Keratinocyte (primary cell): Measurements from ENCODE around the gene TRPM1. TPM values are rescaled to one million over a fixed set of nuclear protein-coding genes. Genes with fewer than 3 reads are reported as not detected.

Experiments used
- DNase-seq: peaks from one replicate; pipeline ENCODE4 v3.0.0-alpha.2; 2011; ENCODE audit warnings: low read depth, missing footprints, low spot score
- FAIRE-seq: peaks from 2 replicates; lab custom pipeline; 2011; peaks lifted over from hg19 to GRCh38; lab: Jason Lieb, UNC
- H2AFZ ChIP-seq: 2 replicates; pipeline ENCODE4 v1.6.0; 2012; ENCODE audit warnings: low read length, control low read depth, inconsistent platforms; ENCODE audit not compliant: control insufficient read depth
- H3K27ac ChIP-seq: 2 replicates; pipeline ENCODE4 v1.5.1; 2011; ENCODE audit warnings: low read length; ENCODE audit not compliant: control insufficient read depth, insufficient read depth
- H3K27me3 ChIP-seq: 3 replicates; pipeline ENCODE4 v1.6.0; 2011; ENCODE audit warnings: low read length; ENCODE audit not compliant: control insufficient read depth, insufficient read depth; ENCODE audit errors: extremely low read depth
- H3K36me3 ChIP-seq, 2 experiments: 2 replicates in 1 of 2; 3 replicates in 1 of 2; pipeline ENCODE4 v1.5.1; 2011; ENCODE audit warnings: low read length in 2 of 2, mild to moderate bottlenecking in 1 of 2; ENCODE audit not compliant: control insufficient read depth in 2 of 2, insufficient read depth in 2 of 2; ENCODE audit errors: extremely low read depth in 1 of 2
- H3K4me1 ChIP-seq: 3 replicates; pipeline ENCODE4 v1.5.1; 2011; ENCODE audit warnings: low read length; ENCODE audit not compliant: control insufficient read depth, insufficient read depth; ENCODE audit errors: extremely low read depth
- H3K4me2 ChIP-seq: 3 replicates; pipeline ENCODE4 v1.6.0; 2011; ENCODE audit warnings: low read depth, low read length; ENCODE audit not compliant: control insufficient read depth, insufficient read depth; ENCODE audit errors: extremely low read depth
- H3K4me3 ChIP-seq, 3 experiments: fragments of 200-600 bp in 1 of 3; sonication (generic) in 1 of 3; 2 replicates in 2 of 3; 3 replicates in 1 of 3; pipeline ENCODE4 v1.5.1; 2011 to 2016; ENCODE audit warnings: low read length in 3 of 3, mild to moderate bottlenecking in 3 of 3, control low read depth in 2 of 3, inconsistent platforms in 1 of 3, low read depth in 1 of 3, mixed read lengths in 1 of 3, mixed run types in 1 of 3, moderate library complexity in 1 of 3; ENCODE audit not compliant: control insufficient read depth in 2 of 3, insufficient read depth in 2 of 3; ENCODE audit errors: extremely low read depth in 1 of 3
- H3K79me2 ChIP-seq: 2 replicates; pipeline ENCODE4 v1.6.0; 2012; ENCODE audit warnings: low read length; ENCODE audit not compliant: control insufficient read depth, insufficient read depth
- H3K9ac ChIP-seq: 3 replicates; pipeline ENCODE4 v1.6.0; 2011; ENCODE audit warnings: low read length; ENCODE audit not compliant: control insufficient read depth, insufficient read depth; ENCODE audit errors: extremely low read depth
- H3K9me1 ChIP-seq: 3 replicates; pipeline ENCODE4 v1.6.0; 2011; ENCODE audit warnings: low read length; ENCODE audit not compliant: control insufficient read depth, insufficient read depth; ENCODE audit errors: extremely low read depth
- H3K9me3 ChIP-seq: 2 replicates; pipeline ENCODE4 v1.5.1; 2012; ENCODE audit warnings: low read depth, low read length; ENCODE audit not compliant: control insufficient read depth
- H4K20me1 ChIP-seq: 3 replicates; pipeline ENCODE4 v1.6.0; 2011; ENCODE audit warnings: low read length; ENCODE audit not compliant: control insufficient read depth, insufficient read depth; ENCODE audit errors: extremely low read depth
- EZH2 ChIP-seq: IDR thresholded peaks from one replicate; pipeline ENCODE4 v1.6.1; 2012; ENCODE audit warnings: inconsistent platforms, mild to moderate bottlenecking, low read length, moderate library complexity
- dilution Hi-C: fragments of 300-500 bp; cut with MboI; formaldehyde crosslinking; loops from one replicate; pipeline ENCODE4 v1.7.0; 2020; ENCODE audit warnings: low sequenced_read_pairs; ENCODE audit not compliant: extremely low pct_ligation_motif_present
- polyA plus RNA-seq, 5 experiments: library from polyadenylated mRNA; depleted of rRNA in 3 of 5; stranded (reverse) in 3 of 5; stranded (forward) in 1 of 5; unstranded in 1 of 5; fragments of >200 nt; gene quantifications; 1 replicate in 1 of 5; 2 replicates in 3 of 5; 3 replicates in 1 of 5; pipeline versions ENCODE4 v1.2.1 to v1.2.3, GENCODE V29; 2011 to 2012; ENCODE audit warnings: missing spikeins in 2 of 5, low read depth in 1 of 5, low replicate concordance in 1 of 5
- TF ChIP-seq, protein P1 (sequence below), 3 experiments: IDR thresholded peaks in 1 of 3; conservative IDR thresholded peaks in 1 of 3; optimal IDR thresholded peaks in 1 of 3; 2 replicates in 2 of 3; 3 replicates in 1 of 3; pipeline versions ENCODE3 to v1.5.1; 2011; ENCODE audit warnings: low read length in 3 of 3, mild to moderate bottlenecking in 3 of 3, moderate library complexity in 2 of 3, control low read depth in 1 of 3, inconsistent platforms in 1 of 3; ENCODE audit not compliant: insufficient read depth in 2 of 3; ENCODE audit errors: extremely low read depth in 1 of 3

Gene TRPM1
- polyA plus RNA-seq, 1 donor (not counting 4 experiments of a cell fraction or from before 2014, with no cell fraction given), result 0.17 TPM

GRCh38 chr15:31069360-31070000 lies 32.0 kb downstream of the TRPM1 start:
- Histone ChIP-seq H3K79me2 (no peaks in the 10 kb centered on the region), H3K27ac (no peak overlapping the region), H3K4me2 (no peak overlapping the region), H3K4me3 (no peak overlapping the region), H3K9me1 (no peaks in the 10 kb centered on the region), H3K4me1 (peaks cover 3% of the 10 kb centered on the region), H3K9ac (no peak overlapping the region), H3K36me3 (no peaks in the 10 kb centered on the region), H3K9me3 (no peaks in the 10 kb centered on the region), H3K27me3 (no peaks in the 10 kb centered on the region), H4K20me1 (no peaks in the 10 kb centered on the region), H2AFZ (no peak overlapping the region)
- dilution Hi-C loops, result no loop called here
- DNase-seq (no peak), FAIRE-seq (no peak)
- no peak for TF ChIP-seq EZH2
- TF ChIP-seq, protein P1, sequence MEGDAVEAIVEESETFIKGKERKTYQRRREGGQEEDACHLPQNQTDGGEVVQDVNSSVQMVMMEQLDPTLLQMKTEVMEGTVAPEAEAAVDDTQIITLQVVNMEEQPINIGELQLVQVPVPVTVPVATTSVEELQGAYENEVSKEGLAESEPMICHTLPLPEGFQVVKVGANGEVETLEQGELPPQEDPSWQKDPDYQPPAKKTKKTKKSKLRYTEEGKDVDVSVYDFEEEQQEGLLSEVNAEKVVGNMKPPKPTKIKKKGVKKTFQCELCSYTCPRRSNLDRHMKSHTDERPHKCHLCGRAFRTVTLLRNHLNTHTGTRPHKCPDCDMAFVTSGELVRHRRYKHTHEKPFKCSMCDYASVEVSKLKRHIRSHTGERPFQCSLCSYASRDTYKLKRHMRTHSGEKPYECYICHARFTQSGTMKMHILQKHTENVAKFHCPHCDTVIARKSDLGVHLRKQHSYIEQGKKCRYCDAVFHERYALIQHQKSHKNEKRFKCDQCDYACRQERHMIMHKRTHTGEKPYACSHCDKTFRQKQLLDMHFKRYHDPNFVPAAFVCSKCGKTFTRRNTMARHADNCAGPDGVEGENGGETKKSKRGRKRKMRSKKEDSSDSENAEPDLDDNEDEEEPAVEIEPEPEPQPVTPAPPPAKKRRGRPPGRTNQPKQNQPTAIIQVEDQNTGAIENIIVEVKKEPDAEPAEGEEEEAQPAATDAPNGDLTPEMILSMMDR (optimal IDR thresholded peaks at IDR 0.05 in 1 of 3, IDR thresholded peaks at IDR 0.05 in 1 of 3, conservative IDR thresholded peaks at IDR 0.05 in 1 of 3; ENCODE audit: extremely low read depth in 1 of 3, insufficient read depth in 2 of 3, low read length in 3 of 3), result no peak

GRCh38 chr15:31067890-31068603 lies 33.5 kb downstream of the TRPM1 start:
- FAIRE-seq (no peak), DNase-seq (no peak)
- Histone ChIP-seq H3K79me2 (no peaks in the 10 kb centered on the region), H3K9me1 (no peaks in the 10 kb centered on the region), H3K36me3 (no peaks in the 10 kb centered on the region), H3K9ac (no peak overlapping the region), H3K4me3 (no peak overlapping the region), H3K27me3 (no peaks in the 10 kb centered on the region), H3K4me2 (no peak overlapping the region), H3K27ac (no peak overlapping the region), H3K9me3 (no peaks in the 10 kb centered on the region), H3K4me1 (peaks cover 3% of the 10 kb centered on the region), H4K20me1 (no peaks in the 10 kb centered on the region), H2AFZ (no peak overlapping the region)
- dilution Hi-C loops, result no loop called here
- no peak for TF ChIP-seq EZH2
- TF ChIP-seq, protein P1 (optimal IDR thresholded peaks at IDR 0.05 in 1 of 3, IDR thresholded peaks at IDR 0.05 in 1 of 3, conservative IDR thresholded peaks at IDR 0.05 in 1 of 3; ENCODE audit: extremely low read depth in 1 of 3, insufficient read depth in 2 of 3, low read length in 3 of 3), result no peak
